ENCODE measurements around the gene RBM48. TPM values are rescaled to one million over a fixed set of nuclear protein-coding genes. Genes with fewer than 3 reads are reported as not detected.

Gene RBM48
- total and polyA plus RNA-seq, 2 of the 13 experiments (the other 11 are each of a cell fraction or from before 2014, with no cell fraction given) = 7.2 to 12.2 TPM

GRCh38 chr7:92498557-92498956 lies 30.0 kb upstream of the RBM48 start:
- H3K4me3 ChIP-seq (replicated peaks in 1 of 3; ENCODE audit: insufficient read depth in 1 of 3, low read depth in 2 of 3, low read length in 3 of 3) = no peak overlapping the region
- no peak overlapping the region for H3K27ac ChIP-seq (ENCODE audit: extremely low read length, insufficient read depth, low read length)
- ChIA-PET POLR2A (interaction anchor here (1.1 kb wide), 1 partner anchor 30 kb away, joined by 4 read pairs; the partner anchor contains the start of genes PEX1 and RBM48), CTCF (ENCODE audit: low intra/inter-chr PET ratio, low total read pairs) (no interaction called here)
- H3K79me2 ChIP-seq (ENCODE audit: insufficient read depth, low read length) = no peaks in the 10 kb centered on the region
- peaks cover 4 to 24% of the 10 kb centered on the region in 2 experiments; a peak in 4 of 5 replicates for H3K36me3 ChIP-seq (replicated peaks in 1 of 2; ENCODE audit: control insufficient read depth in 1 of 2, insufficient read depth in 2 of 2, low read length in 2 of 2)
- DNase-seq (ENCODE audit: low spot score) (no peak), ATAC-seq (no peak), FAIRE-seq (no peak)
- in situ Hi-C loops (cut with HindIII; ENCODE audit: extremely low pct_ligation_motif_present, low pct_unique_long_range_greater_than_20kb) (no loop called here), intact Hi-C loops (cut with micrococcal nuclease; ENCODE audit: unreplicated experiment) (no loop called here)
- no peak overlapping the region for H3K4me2 ChIP-seq (ENCODE audit: low read depth, low read length)
- no peaks in the 10 kb centered on the region for H4K20me1 ChIP-seq (ENCODE audit: insufficient read depth, low read length)
- H2AFZ ChIP-seq (ENCODE audit: low read length) = no peak overlapping the region
- no peak overlapping the region for H3K9ac ChIP-seq (ENCODE audit: insufficient read depth, low read depth, low read length)
- H3K9me3 ChIP-seq (ENCODE audit: low read length) = no peaks in the 10 kb centered on the region
- no TSS peak for BruUV-seq (replicated peaks)
- H3K4me1 ChIP-seq (ENCODE audit: insufficient read depth, low read length) = no peaks in the 10 kb centered on the region
- 84% methylated on average over 2 of the region's 2 CpGs for WGBS (ENCODE audit: low lambda C conversion rate)
- H3K27me3 ChIP-seq (ENCODE audit: control insufficient read depth in 1 of 2, insufficient read depth in 2 of 2, low read length in 2 of 2) = no peaks in the 10 kb centered on the region
- TF ChIP-seq ZBTB4 (CRISPR knock-in tag; IDR thresholded peaks at IDR 0.05; ENCODE audit: borderline replicate concordance) (no peak), SAFB2 (CRISPR knock-in tag; IDR thresholded peaks at IDR 0.05; ENCODE audit: borderline replicate concordance, low read depth) (no peak), SMYD3 (CRISPR knock-in tag; IDR thresholded peaks at IDR 0.05) (no peak), ZNF746 (CRISPR knock-in tag; IDR thresholded peaks at IDR 0.05) (no peak), RXRB (CRISPR knock-in tag; IDR thresholded peaks at IDR 0.05; ENCODE audit: borderline replicate concordance) (no peak), E2F5 (CRISPR knock-in tag; conservative IDR thresholded peaks at IDR 0.05) (no peak), MXI1 (IDR thresholded peaks at IDR 0.05; ENCODE audit: borderline replicate concordance, low read depth, low read length) (no peak), HMGXB3 (CRISPR knock-in tag; IDR thresholded peaks at IDR 0.05; ENCODE audit: borderline replicate concordance) (no peak), ZNF232 (CRISPR knock-in tag; IDR thresholded peaks at IDR 0.05; ENCODE audit: borderline replicate concordance) (no peak), ZNF331 (CRISPR knock-in tag; IDR thresholded peaks at IDR 0.05) (no peak)
- TF ChIP-seq, protein P1, sequence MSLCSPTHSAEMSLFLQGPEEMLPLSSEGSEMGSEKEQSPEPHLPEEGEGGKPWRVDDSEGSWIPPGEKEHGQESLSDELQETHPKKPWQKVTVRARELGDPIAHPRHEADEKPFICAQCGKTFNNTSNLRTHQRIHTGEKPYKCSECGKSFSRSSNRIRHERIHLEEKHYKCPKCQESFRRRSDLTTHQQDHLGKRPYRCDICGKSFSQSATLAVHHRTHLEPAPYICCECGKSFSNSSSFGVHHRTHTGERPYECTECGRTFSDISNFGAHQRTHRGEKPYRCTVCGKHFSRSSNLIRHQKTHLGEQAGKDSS (CRISPR knock-in tag; IDR thresholded peaks at IDR 0.05; ENCODE audit: borderline replicate concordance, low read depth) = no peak
- TF ChIP-seq, protein P2, sequence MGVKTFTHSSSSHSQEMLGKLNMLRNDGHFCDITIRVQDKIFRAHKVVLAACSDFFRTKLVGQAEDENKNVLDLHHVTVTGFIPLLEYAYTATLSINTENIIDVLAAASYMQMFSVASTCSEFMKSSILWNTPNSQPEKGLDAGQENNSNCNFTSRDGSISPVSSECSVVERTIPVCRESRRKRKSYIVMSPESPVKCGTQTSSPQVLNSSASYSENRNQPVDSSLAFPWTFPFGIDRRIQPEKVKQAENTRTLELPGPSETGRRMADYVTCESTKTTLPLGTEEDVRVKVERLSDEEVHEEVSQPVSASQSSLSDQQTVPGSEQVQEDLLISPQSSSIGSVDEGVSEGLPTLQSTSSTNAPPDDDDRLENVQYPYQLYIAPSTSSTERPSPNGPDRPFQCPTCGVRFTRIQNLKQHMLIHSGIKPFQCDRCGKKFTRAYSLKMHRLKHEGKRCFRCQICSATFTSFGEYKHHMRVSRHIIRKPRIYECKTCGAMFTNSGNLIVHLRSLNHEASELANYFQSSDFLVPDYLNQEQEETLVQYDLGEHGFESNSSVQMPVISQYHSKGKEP (CRISPR knock-in tag; IDR thresholded peaks at IDR 0.05) = no peak
- TF ChIP-seq, protein P3, sequence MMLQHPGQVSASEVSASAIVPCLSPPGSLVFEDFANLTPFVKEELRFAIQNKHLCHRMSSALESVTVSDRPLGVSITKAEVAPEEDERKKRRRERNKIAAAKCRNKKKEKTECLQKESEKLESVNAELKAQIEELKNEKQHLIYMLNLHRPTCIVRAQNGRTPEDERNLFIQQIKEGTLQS (CRISPR knock-in tag; IDR thresholded peaks at IDR 0.05) = no peak
